ENCODE data around the gene LAMC2.

The LAMC2 gene

GRCh38 chr1:183285746-183286145 is 99.7 kb downstream of the LAMC2 start:
- DNase-seq (ENCODE audit: low read depth, low spot score), result no peak

DNA sequence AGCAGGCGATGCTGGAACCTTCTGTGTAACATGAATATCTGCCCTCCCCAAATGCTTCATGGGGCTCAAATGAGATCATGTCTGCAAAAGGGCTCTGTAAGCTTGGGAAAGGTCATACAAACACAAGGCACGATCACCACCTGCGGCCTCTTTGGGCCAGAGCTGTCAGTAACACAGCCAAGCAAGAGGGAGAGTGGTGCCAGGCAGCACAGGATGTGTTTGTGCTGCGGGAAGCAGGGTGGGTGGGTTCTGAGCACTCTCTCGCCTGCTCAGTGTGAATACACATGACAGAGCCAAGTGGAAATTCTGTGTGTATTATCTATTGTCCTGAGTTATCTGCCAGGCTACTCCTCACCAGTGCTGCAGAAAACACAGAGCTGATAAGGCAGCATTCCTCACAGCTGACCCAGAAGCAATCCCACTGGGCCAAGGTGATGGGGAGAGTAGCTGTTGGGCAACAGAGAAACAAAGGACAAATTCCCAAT is 101.2 kb downstream of the LAMC2 start:
- DNase-seq (ENCODE audit: low read depth, low spot score), result no peak

- no peak for DNase-seq (ENCODE audit: low read depth, low spot score)
Measured at GRCh38 chr1:183288583-183288982, 102.5 kb downstream of the LAMC2 start.

GRCh38 chr1:183289051-183289496 is 103.0 kb downstream of the LAMC2 start:
- DNase-seq (ENCODE audit: low read depth, low spot score), result no peak

DNA sequence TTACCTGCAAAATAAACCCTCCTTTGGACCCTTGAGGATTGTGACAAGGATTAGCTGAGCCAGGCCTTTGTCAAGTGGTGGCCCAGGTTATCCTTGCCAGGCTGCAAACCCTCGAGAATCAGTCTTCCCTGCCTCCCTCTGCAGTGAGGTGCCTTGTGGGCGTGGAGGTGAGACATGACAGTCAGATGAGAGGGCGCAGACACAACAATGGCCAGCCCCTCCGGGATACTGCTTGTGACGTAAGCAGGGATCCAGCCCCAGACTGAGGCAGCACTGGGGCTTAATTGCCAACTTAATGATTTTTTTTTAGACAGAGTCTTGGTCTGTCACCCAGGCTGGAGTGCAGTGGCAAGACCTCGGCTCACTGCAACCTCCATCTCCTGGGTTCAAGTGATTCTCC is 104.6 kb downstream of the LAMC2 start:
- DNase-seq (ENCODE audit: low read depth, low spot score), result no peak

DNA sequence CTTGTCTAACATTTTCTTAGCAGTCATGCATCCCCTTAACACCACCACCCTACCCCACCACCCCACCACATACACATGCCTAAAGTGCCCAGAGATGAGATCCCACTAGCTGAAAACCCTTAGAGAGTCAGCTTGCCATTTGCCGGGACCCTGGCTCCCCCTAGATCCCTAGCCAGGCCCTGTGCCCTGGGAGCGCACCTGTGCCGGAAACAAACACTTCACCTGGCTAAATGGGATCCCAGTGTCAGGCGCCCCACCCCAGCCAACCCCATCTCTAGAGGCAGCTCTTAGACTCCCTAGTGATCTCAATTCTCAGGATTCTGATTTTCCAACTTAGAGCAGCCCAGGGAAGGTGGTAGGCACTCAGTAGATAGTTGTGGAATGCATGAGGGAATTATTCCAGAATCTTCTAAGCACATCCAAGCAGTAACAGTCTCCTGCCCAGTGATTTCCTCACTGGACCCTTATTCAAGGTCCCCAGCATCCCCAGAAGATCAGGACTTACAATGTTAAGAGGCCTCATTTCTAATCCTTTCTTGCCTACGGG is 105.2 kb downstream of the LAMC2 start:
- DNase-seq (ENCODE audit: low read depth, low spot score), result no peak

- DNase-seq (ENCODE audit: low read depth, low spot score), result no peak
Measured at GRCh38 chr1:183291802-183292514, 105.9 kb downstream of the LAMC2 start.

DNA sequence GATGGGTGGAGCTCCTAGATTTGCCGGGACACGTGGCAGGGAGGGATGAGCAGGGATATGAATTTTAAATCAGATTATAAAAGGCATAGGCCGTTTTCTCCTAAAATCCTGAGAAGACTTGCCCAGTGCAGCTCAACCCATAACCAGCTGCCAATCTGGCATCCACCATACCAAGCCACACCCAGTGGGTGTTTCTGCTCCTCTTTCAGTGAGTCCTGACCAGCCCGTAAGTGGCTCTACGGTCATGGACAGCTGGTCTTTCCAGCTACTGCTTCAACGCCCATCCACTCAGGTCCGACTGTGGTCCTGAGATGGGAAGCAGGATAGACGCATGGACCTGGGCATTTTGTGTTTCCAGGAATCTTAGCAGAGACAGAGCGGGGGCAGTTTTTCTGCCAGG is 107.2 kb downstream of the LAMC2 start:
- DNase-seq (ENCODE audit: low read depth, low spot score), result no peak

DNA sequence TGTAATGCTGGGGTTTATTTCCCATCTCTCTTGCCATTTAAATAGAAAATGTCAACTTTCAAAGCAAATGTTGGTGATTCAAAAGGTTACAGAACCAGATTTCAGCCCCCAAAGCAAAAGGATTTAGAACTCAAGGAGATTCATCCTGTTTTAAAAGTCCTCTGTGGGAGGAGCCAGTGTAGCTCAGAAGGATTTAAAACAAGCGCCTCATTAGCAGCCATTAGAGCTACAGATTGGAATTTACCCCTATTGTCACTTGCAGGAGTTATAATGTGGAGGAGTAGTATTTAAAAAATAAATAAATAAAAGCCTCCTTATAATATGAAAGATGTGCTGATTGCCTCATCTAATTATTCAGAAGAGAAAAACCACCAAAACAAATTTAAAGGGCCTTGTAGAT is 107.8 kb downstream of the LAMC2 start:
- no peak for DNase-seq (ENCODE audit: low read depth, low spot score)

Measured in iPS DF 19.7 (cell line).